Activated gamma-delta T cell (primary cell): Measurements from ENCODE around the gene POLR2F.

Experiments used
- DNase-seq: peaks from one replicate; lab custom pipeline; 2025; lab: John Stamatoyannopoulos, UW

Gene POLR2F

DNA sequence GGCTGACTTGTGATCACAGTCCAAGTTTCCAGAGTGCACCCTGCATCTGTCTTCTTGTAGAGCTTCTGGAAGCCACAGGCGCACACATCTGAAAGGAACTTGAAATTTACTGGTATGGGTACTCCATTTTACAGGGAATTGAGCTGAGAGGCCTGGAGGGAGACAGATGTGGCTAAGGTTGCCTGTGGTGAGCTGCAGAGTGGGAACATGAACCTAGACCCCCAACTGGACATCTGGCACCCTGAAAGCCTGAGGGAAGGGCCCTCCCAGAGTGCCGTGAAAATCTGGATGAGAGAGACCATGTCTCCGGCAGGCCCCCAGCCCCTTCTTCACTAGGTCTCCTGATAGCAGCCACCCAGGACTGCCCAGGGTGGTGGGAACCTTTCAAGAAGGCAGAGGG, 53.4 kb downstream of the POLR2F start:
- no peak for DNase-seq

DNA sequence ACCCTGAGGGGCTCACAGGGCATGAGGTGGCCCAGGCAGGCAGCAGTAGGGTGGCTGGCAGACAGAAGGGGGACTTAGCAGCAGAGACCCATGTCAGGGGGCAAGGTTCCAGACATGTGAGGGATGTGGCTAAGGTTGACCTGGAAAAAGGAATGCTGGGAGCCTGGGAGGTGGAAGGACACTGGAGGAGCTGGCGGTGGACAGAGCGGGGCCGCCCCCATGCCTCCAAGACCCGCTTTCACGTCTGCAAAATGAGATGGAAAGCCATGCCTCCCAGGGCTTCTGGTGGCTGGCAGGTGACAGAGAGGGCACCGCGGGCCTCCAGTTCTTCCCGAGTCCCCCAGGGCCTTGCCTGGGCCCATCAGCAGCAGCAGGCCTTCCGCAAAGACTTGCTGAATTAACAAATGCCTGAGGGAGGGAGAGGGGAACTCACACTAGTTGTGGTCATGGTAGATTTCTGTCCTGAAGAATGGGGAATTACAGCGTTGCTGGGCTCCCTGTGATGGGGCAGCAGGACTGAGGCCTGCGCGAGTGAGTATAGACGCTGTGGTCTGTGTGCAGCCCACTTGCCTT, 53.9 kb downstream of the POLR2F start:
- DNase-seq, result no peak

DNA sequence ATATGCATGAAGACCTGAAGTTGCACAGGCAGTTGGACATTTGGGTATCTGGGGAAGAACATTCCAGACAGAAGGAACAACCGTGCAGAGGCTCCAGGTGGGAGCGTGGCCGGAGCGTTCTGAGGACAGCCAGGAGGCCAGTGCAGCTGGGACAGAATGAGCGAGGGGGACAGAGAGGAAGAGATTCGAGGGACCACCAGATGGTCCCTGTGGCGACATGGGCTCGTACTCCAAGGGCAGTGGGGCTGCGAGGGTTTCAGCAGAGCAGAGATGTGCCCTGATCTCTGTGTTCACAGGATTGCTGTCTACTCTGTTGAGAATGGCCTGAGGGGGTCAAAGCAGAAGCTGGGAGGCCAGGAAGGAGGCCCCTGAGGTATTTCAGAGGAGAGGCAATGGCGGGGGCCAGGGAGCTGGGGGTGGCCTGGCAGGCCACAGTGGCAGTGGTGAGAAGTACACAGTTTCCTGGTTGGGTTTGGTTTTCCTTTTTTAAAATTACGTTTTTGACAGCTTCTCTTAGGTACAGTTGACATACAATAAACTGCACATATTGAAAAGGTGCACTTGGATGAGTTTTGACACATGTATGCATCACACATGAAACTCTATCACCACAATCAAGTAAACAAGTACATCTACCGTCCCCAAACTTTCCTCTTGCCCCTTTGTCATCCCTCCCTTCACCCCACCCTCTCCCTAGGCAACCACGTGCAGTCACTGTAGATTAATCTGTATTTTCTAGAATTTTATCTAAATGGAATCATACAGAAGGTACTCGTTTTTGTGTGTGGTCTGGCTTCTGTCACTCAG, 55.7 kb downstream of the POLR2F start:
- DNase-seq, result no peak

DNA sequence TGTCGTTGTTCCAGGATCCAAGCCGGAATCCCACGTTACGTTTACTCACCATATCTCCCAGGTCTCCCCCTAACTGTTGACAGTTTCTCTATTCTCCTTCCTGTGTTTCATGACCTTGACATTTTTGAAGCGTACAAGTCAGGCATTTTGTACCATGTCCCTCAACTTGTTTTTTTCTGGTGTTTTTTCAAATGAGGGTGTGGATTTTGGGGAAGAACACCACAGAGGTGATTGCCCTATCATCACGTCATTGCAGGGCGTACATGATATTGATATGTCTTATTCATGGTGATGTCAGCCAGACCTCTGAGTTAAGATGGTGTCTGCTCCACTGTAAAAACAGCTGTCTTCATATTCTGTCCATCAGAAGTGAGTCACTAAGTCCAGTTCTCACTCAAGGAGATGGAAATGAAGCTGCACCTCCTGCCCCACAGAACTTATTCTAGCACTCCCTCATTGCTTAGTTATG, 59.1 kb downstream of the POLR2F start:
- no peak for DNase-seq

DNA sequence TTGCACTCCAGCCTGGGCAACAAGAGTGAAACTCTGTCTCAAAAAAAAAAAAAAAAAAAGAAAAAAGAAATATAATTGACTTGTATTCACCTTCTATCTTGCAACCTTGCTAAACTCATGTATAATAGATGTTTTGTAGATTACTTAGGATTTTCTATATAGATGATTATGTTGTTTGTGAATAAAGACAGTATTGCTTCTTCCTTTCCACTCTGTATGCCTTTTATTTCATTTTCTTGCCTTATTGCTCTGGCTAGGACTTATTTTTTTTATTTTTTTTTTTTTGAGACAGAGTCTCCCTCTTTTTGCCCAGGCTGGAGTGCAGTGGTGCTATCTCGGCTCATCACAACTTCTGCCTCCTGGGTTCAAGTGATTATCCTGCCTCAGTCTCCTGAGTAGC, 60.6 kb downstream of the POLR2F start:
- DNase-seq, result no peak

DNA sequence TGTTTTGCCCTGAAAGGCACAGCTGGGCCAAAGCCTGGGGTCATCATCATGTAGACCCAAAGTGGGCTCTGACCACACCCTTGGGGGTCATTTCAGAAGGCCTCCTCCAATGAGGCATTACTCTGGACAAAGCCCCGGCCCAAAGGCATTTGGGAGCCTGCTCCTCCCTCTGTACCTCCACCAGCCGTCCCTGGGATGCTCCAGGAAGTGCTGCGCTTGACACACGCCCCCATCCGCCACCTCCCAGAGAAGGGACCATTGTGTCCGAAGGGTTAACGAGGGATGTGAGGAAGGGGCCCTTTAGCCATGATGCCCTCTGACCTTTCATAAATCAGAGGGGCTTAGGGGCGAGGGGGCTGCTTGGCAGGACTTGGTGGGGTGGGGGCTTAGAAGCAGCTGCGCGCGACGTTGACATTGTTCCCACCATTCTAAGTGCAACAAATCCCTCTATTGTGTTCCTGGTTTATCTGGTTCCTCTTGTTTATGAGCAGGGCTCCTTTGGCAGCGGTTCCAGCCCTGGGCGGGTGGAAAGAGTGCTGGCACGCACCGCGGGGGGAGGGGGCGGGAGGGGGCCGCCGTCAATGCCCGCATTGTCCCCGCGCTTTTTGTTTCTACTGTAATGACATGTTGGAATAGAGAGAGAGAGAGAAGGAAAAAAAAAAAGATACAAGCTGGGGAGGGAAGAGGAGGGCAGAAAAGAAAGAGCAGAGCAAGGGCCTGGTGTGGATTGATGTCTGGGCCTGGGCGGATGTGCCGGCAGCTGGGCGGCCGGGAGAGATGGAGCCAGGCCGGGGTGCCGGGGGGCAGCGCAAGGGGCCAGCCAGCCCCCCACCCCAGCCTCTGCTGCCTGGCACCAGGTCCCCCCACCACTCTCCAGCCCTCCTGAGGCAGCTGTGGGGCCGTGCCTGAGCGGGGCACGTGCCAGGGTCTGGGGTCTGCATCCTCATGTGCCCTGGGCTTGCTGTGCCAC, 63.0 kb downstream of the POLR2F start:
- DNase-seq, result no peak

DNA sequence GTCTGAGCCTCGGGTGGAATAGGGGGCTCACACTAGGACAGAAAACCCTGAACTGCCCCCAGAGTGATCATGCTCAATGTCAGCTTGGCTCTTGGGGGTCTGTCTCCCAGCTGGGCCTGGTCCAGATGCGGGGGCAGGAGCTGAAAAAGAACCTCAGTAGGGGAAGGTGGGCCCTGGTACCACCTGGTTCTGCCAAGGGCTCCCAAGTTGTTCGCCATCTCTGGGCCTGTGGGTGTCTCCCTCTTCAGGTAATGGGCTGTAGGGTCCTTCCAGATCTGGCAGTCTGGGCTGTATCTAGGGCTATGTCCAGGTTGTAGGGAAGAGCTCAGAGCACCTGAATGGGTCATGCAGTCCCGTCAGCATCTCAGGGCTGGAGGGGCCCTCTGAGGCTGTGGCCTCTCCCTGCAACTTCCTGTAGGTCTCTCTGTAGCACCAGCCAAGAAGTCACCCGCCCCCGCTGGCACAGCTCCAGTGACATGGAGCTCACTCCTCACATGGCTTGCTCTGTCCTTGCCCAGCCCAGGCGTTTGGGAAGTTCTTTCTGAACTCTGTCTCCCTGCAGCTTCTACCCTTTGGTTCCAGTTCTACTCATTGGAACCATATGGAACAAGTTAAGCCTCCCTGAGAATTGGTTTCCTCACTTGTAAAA, 63.9 kb downstream of the POLR2F start:
- DNase-seq, result no peak

DNA sequence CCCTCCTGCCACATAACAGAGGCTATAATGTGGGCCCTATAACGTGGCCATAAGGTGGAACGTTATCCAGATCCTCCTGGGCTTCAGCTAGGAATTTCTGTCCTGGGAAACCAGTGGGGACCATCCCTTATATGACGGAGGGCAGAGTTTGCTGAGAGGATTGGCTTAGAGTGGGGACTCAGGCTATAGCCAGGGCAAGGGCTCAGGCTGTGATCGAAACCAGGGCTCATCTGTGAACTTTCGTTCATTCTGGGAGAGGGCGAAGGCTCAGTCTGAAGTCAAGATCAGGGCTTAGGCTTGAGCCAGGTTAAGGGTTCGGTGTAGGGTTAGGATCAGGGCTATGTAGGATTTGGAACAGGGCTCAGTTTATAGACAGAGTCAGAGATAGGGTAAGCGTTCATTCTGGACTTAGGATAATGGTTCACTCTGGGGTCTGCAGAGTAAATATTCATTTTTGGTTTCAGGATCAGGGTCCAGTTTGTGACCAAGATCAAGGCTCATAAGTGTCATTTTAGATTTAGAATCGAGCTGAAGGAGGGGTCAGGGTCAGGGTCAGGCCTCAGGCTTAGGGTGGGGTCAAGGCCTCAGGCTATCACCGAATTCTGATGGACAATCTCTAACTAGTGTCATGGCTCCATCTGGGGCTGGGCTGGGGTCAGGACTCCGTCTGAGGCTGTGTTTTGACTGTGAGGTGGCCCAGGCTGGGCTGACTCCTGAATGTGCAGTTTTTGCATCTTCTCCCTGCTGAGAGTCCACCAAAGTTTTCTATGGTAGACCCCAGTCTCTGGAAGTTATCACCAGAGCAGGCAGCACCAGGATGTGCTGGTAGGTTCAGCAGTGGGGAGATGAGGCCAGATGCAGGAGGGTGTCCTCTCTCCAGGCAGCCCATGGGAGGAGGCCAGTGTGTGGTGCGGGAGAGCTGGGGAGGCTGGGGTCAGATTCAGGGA, 64.7 kb downstream of the POLR2F start:
- no peak for DNase-seq
